Cardiac atrium fibroblast (primary cell): Measurements from ENCODE around the gene OR10P1. TPM values are rescaled to one million over a fixed set of nuclear protein-coding genes. Genes with fewer than 3 reads are reported as not detected.

Source experiments
- total RNA-seq: library from RNA; depleted of rRNA; stranded (reverse); fragments of >200 nt; gene quantifications from 2 replicates; pipeline ENCODE4 v1.2.3, GENCODE V29; 2015

Gene OR10P1, protein sequence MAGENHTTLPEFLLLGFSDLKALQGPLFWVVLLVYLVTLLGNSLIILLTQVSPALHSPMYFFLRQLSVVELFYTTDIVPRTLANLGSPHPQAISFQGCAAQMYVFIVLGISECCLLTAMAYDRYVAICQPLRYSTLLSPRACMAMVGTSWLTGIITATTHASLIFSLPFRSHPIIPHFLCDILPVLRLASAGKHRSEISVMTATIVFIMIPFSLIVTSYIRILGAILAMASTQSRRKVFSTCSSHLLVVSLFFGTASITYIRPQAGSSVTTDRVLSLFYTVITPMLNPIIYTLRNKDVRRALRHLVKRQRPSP
- not detected in 2 replicates for total RNA-seq

GRCh38 chr12:55636853-55637252, at the start of gene OR10P1:
Gene OR10P1, plus strand, starts transcription at chr12:55636892. Its CDS starts 0 bp downstream, at chr12:55636892.

Other genes with a start within 250 kb of the OR10P1 start
- not detected in 2 replicates for gene OR6C65, start 236.4 kb upstream of the OR10P1 start, total RNA-seq
- gene OR6C76, start 210.6 kb upstream of the OR10P1 start, total RNA-seq: not detected in 2 replicates
- gene OR6C2, start 192.8 kb upstream of the OR10P1 start, total RNA-seq: not detected in 2 replicates
- gene OR6C70, start 166.8 kb upstream of the OR10P1 start, total RNA-seq: not detected in 2 replicates
- gene OR6C68, start 144.5 kb upstream of the OR10P1 start, total RNA-seq: not detected in 2 replicates
- gene OR6C4, start 87.3 kb upstream of the OR10P1 start, total RNA-seq: not detected in 2 replicates
- gene OR2AP1, start 64.4 kb upstream of the OR10P1 start, total RNA-seq: not detected in 2 replicates
- 4.0 and 6.8 TPM in 2 replicates for gene ITGA7, start 71.0 kb downstream of the OR10P1 start, total RNA-seq
- gene BLOC1S1, start 79.2 kb downstream of the OR10P1 start, total RNA-seq: 89.1 and 122 TPM in 2 replicates
- gene RDH5, start 83.5 kb downstream of the OR10P1 start, total RNA-seq: 7.2 and 10.0 TPM in 2 replicates
- gene CD63, start 92.1 kb downstream of the OR10P1 start, total RNA-seq: 1,164 and 1,497 TPM in 2 replicates
- 5.6 and 7.1 TPM in 2 replicates for gene GDF11, start 106.2 kb downstream of the OR10P1 start, total RNA-seq
- gene SARNP, start 180.8 kb downstream of the OR10P1 start, total RNA-seq: 73.1 and 79.1 TPM in 2 replicates
- 20.4 and 24.9 TPM in 2 replicates for gene ORMDL2, start 181.1 kb downstream of the OR10P1 start, total RNA-seq
- 37.4 and 40.2 TPM in 2 replicates for gene DNAJC14, start 192.7 kb downstream of the OR10P1 start, total RNA-seq
- gene MMP19, start 206.0 kb downstream of the OR10P1 start, total RNA-seq: 34.8 and 40.3 TPM in 2 replicates